Osteocyte (in vitro differentiated cells): ENCODE data around the gene PACS2. TPM values are rescaled to one million over a fixed set of nuclear protein-coding genes. Genes with fewer than 3 reads are reported as not detected.

Experiments used
- DNase-seq: peaks from one replicate; pipeline ENCODE4 v3.0.0; 2021; ENCODE audit warnings: mixed read lengths; ENCODE audit not compliant: unreplicated experiment; ENCODE audit errors: extremely low spot score
- H3K27ac Mint-ChIP-seq: one replicate; pipeline ENCODE4 v1.8.0; 2021; ENCODE audit warnings: mild to moderate bottlenecking, mixed read lengths; ENCODE audit not compliant: unreplicated experiment
- H3K27me3 Mint-ChIP-seq: one replicate; pipeline ENCODE4 v1.8.0; 2021; ENCODE audit warnings: mixed read lengths; ENCODE audit not compliant: unreplicated experiment
- H3K36me3 Mint-ChIP-seq: one replicate; pipeline ENCODE4 v1.8.0; 2021; ENCODE audit warnings: mixed read lengths; ENCODE audit not compliant: unreplicated experiment
- H3K4me1 Mint-ChIP-seq: one replicate; pipeline ENCODE4 v1.8.0; 2021; ENCODE audit warnings: mixed read lengths; ENCODE audit not compliant: unreplicated experiment
- H3K4me3 Mint-ChIP-seq: one replicate; pipeline ENCODE4 v1.8.0; 2021; ENCODE audit warnings: mild to moderate bottlenecking, moderate library complexity, mixed read lengths; ENCODE audit not compliant: unreplicated experiment
- H3K9me3 Mint-ChIP-seq: one replicate; pipeline ENCODE4 v1.8.0; 2021; ENCODE audit warnings: mixed read lengths; ENCODE audit not compliant: unreplicated experiment
- total RNA-seq: library from RNA; stranded (reverse); gene quantifications from 2 replicates; pipeline ENCODE4 v1.2.1, GENCODE V29; 2021
- TF ChIP-seq, protein P1 (sequence below): fragments of 200-600 bp; sonication (generic); IDR thresholded peaks from 2 replicates; pipeline ENCODE4 v1.5.0; 2021; ENCODE audit warnings: antibody characterized with exemption, mild to moderate bottlenecking, moderate library complexity

The PACS2 gene
- total RNA-seq, 1 donor from 2014 or later, result 115 TPM

DNA sequence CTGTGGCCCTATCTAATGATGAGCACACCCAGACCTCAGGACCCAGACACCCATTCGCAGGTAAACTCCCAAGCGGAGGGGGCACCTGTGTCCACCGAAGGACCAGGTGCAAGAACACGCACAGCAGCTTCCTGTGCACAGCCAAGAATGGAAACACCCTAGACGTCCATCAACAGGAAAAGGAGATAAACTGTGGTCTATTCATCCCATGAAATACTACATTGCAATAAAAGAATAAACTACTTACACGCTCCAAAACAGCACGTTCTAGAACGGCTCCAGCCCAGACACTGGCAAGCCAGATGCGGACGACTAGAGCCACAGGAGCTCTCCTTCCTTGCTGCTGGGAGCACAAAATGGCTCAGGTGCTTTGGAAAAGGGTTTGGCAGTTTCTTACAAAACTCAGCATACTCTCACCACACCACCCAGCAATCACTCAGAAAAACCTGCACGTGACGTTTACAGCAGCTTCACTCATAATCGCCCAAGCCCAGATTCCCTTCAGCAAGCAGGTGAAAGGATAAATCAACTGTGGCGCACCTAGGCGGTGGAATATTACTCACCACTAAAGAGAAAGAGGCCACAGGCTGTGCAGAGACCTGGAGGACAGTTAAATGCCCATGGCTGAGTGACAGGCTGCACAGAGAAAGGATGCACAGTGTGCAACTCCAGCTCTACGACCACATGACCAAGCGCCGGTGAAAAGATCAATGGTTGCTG is 34.7 kb upstream of the PACS2 start:
- DNase-seq, result no peak
- no peak overlapping the region for H3K27ac Mint-ChIP-seq
- H3K36me3 Mint-ChIP-seq, result no peaks in the 10 kb centered on the region
- no peak overlapping the region for H3K4me3 Mint-ChIP-seq
- no peaks in the 10 kb centered on the region for H3K9me3 Mint-ChIP-seq
- peaks cover 14% of the 10 kb centered on the region for H3K4me1 Mint-ChIP-seq
- H3K27me3 Mint-ChIP-seq, result no peaks in the 10 kb centered on the region
- TF ChIP-seq, protein P1, sequence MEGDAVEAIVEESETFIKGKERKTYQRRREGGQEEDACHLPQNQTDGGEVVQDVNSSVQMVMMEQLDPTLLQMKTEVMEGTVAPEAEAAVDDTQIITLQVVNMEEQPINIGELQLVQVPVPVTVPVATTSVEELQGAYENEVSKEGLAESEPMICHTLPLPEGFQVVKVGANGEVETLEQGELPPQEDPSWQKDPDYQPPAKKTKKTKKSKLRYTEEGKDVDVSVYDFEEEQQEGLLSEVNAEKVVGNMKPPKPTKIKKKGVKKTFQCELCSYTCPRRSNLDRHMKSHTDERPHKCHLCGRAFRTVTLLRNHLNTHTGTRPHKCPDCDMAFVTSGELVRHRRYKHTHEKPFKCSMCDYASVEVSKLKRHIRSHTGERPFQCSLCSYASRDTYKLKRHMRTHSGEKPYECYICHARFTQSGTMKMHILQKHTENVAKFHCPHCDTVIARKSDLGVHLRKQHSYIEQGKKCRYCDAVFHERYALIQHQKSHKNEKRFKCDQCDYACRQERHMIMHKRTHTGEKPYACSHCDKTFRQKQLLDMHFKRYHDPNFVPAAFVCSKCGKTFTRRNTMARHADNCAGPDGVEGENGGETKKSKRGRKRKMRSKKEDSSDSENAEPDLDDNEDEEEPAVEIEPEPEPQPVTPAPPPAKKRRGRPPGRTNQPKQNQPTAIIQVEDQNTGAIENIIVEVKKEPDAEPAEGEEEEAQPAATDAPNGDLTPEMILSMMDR, result no peak

DNA sequence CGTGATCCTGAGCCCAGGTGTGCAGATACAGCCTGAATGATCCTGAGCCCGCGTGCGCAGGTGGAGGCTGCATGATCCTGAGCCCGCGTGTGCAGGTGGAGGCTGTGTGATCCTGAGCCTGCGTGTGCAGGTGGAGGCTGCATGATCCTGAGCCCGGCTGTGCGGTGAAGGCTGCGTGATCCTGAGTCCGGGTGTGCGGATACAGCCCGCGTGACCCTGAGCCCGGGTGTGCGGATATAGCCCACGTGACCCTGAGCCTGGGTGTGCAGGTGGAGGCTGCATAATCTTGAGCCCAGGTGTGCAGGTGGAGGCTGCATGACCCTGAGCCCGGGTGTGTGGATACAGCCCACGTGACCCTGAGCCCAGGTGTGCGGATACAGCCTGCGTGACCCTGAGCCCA is 34.0 kb upstream of the PACS2 start:
- H3K36me3 Mint-ChIP-seq, result peaks cover 3% of the 10 kb centered on the region
- H3K4me3 Mint-ChIP-seq, result no peak overlapping the region
- no peak overlapping the region for H3K27ac Mint-ChIP-seq
- TF ChIP-seq, protein P1, result no peak
- no peak for DNase-seq
- H3K9me3 Mint-ChIP-seq, result no peaks in the 10 kb centered on the region
- peaks cover 6% of the 10 kb centered on the region for H3K4me1 Mint-ChIP-seq
- no peaks in the 10 kb centered on the region for H3K27me3 Mint-ChIP-seq

DNA sequence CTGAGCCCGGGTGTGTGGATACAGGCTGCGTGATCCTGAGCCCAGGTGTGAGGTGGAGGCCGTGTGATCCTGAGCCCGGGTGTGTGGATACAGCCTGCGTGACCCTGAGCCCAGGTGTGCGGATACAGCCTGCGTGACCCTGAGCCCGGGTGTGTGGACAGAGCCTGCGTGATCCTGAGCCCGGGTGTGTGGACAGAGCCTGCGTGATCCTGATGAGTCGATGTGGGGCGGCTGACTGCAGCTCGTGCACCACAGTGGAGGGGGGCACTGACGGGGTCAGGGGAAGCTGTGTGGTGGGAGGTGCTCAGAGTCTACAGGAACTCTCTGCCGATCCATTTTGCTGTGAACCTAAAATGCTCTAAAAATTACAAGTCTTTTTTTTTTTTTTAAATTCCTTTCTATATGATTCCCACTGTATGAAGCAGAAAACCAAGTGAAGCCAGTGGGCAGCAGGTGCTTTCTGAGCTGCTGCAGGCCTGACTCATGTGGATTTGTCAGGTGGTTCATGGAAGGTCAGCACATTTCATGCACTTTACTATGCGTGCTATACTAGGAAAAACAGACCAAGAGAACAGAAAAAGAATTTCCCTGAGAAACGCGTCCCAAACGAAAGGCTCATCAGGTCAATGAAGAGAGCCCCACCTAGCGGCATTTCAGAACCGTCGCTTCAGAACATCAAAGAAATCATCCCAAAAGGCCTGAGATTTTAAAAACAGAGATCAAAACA is 33.0 kb upstream of the PACS2 start:
- Mint-ChIP-seq H3K4me3 (no peak overlapping the region), H3K9me3 (no peaks in the 10 kb centered on the region), H3K27me3 (no peaks in the 10 kb centered on the region), H3K36me3 (peaks cover 6% of the 10 kb centered on the region), H3K27ac (no peak overlapping the region), H3K4me1 (peaks cover 4% of the 10 kb centered on the region)
- TF ChIP-seq, protein P1, result peak; percentile 66
- DNase-seq, result no peak

DNA sequence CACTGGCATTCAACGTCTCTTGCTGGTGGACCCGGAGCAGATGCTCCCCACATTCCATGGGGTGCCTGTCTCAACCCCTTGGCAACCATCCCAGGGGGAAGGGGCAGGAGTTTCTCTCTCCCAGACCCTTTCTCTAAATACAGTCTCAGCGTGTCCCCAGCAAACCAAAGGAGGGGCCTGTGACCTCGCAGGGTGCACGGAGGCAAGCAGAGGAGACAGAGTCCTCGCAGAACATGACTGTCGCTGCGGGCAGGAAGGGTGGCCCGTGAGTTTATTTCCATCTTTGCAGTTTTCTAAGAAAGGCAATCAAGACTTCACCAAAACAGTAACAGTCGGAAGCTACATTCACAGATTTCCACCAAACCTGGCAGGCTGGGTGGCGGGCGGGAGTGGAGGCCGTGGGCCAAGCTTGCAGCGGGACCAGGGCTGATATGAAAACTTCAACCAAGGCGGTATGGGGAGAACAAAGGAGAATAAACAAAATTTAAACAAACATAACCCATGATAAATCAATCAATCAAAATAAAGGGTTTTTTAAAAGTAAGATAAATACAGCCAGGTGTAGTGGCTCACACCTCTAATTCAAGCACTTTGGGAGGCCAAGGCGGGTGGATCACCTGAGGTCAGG is 32.3 kb upstream of the PACS2 start:
- H3K27me3 Mint-ChIP-seq, result no peaks in the 10 kb centered on the region
- TF ChIP-seq, protein P1, result no peak
- peaks cover 4% of the 10 kb centered on the region for H3K4me1 Mint-ChIP-seq
- no peak for DNase-seq
- no peaks in the 10 kb centered on the region for H3K9me3 Mint-ChIP-seq
- no peak overlapping the region for H3K4me3 Mint-ChIP-seq
- H3K36me3 Mint-ChIP-seq, result peaks cover 6% of the 10 kb centered on the region
- no peak overlapping the region for H3K27ac Mint-ChIP-seq

DNA sequence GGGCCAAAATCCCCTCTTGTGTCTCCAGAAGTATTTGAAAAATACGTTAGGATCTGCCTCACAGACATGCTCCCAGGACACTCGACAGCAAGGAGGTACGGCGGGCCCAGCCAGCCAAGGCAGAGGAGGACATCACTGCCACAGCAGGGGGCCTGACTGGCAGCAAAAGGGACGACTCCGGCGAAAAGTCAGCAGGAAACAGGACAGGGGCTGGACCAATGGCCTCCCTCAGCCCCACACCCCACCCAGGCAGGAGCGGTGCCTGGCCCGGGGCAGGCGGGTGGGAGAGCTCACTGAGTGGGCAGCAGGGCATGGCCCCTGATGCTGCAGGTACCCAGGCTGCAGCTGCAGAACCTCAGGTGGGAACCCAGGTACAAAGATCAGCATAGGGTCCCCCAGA is 31.5 kb upstream of the PACS2 start:
- H3K36me3 Mint-ChIP-seq, result peaks cover 6% of the 10 kb centered on the region
- TF ChIP-seq, protein P1, result no peak
- no peak overlapping the region for H3K27ac Mint-ChIP-seq
- H3K4me3 Mint-ChIP-seq, result no peak overlapping the region
- no peaks in the 10 kb centered on the region for H3K27me3 Mint-ChIP-seq
- DNase-seq, result no peak
- H3K4me1 Mint-ChIP-seq, result peaks cover 4% of the 10 kb centered on the region
- no peaks in the 10 kb centered on the region for H3K9me3 Mint-ChIP-seq
